GM18858 (cell line): ENCODE measurements around the gene TDRD9.

Experiments used
- ATAC-seq: cut with Tn5 transposase; IDR thresholded peaks from one replicate; pipeline ENCODE4 v1.9.1; 2021; ENCODE audit not compliant: unreplicated experiment

TDRD9 gene

DNA sequence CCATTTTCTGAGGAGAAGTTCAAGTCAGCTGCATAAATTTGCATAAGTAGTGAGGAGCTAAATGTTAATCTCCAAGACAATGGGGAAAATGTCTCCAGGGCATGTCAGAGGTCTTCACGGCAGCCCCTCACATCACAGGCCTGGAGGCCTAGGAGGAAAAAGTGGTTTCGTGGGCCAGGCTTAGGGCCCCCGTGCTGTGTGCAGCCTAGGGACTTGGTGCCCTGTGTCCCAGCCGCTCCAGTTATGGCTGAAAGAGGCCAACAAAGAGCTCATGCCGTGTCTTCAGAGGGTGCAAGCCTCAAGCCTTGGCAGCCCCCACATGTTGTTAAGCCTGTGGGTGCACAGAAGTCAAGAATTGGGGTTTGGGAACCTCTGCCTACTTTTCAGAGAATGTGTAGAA is 55.9 kb downstream of the TDRD9 start:
- ATAC-seq: no peak

DNA sequence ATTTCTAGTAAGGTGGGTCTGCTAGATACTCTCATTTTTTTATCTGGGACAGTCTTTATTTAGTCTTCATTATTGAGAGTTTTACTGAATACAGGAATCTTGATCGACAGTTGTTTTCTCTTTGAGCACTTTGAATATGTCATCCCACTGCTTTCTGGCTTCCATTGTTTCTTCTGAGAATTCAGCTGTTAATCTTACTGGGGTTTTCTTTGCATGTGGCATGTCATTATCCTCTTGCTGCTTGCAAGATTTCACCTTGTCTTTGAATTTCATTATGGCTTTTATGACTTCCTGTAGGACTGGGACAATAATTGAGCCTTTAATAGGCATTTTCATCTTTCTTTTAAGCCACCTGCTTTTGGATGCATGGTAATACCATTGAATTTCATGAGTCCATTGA is 60.8 kb downstream of the TDRD9 start:
- no peak for ATAC-seq

DNA sequence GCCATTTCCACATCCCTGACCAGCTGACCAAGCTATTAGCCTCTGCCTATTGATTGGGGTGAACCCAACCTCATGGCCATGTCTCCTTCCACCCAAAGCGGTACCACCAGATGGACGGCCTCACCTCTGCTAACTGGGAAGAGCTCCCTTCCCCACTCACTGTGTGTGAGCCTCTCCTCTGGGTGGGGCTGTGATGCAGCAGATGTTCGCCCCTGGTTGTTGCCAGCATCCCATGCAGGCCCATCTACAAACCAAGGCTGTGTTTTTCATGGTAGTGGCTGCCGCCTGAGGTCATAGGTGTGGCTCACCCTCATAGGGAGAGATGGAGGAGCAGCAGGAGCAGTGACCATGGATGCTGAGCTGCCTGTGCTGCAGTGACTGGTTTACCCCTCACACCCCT is 61.7 kb downstream of the TDRD9 start:
- ATAC-seq: no peak

DNA sequence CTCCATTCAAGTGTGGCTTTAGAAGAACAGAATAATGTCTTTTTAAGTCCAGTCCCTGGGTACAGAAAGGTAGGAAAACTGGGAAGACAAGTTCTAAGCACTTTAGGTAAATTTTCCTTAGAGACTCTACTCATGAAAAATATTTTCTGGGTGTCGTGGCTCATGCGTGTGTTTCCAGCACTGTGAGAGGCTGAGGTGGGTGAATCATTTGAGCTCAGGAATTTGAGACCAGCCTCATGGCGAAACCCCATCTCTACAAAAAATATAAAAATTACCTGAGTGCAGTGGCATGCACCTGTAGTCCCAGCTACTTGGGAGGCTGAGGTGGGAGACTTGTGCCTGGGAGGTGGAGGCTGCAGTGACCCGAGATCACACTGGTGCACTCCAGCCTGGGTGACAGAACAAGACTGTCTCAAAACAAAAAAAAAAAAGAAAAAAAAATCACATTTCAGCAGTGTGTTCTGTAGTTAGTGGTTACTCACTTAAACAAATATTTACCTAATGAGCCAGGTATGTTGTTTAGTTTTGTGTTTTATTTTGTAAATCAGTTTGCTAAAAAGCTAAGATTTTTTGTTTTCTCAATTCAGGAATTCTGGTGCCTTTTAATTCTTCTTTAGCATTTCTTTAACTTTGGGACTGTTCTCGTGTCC is 66.4 kb downstream of the TDRD9 start:
- no peak for ATAC-seq

DNA sequence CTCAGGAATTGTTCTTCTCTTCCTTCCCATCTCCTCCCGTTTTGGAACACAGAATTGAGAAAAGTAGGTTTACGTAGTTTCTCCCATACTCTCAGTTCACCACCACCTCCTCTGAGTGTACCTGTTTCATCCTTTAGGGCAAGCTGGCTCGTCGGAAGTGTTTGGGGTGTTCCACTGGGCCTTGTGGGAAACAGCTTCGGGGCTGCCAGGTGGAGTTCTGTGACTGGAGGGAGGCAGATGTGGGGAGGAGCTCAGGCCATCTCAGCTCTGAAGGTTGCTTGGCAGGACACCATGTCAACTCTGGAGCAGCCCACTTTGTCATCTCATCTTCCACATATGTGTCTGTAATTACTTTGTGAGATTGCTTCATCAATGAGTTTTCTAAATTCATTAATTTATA is 67.6 kb downstream of the TDRD9 start:
- no peak for ATAC-seq

DNA sequence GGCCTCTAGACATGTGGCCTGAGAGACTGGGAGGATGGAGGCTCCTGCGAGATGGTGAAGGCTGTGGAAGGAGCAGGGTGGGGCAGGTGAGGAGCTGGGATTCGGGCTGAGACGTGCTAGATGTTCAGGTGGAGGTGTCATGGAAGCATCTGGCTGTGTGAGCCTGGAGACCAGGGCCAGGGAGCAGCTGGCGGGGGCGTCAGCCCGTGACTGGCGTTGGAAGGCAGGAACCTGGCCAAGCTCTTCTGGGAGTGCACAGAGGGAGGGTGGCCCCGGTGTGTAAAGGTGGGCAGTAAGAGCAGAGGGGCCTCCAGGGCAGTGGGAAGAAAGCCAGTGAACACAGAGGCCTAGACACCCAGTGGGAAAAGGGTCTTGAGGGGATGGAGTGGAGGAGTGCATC is 69.1 kb downstream of the TDRD9 start:
- no peak for ATAC-seq

DNA sequence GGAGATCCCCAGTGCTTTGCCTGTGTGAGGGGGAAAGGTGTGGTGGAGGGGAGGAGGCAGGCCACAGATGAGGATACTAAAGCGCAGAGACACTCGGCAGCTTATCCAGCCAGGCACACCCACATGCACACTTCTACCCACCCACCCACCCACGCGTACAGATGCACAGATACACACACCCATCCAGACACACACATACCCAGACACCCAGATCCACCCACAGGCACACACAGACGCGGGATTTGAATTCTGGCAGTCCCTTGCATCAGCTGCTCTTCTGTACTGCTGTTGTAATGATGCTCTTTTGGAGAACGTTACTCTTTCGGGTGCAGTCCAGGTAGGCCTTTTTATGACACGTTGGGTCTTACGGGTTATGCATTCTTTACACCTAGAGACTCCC is 69.8 kb downstream of the TDRD9 start:
- no peak for ATAC-seq

DNA sequence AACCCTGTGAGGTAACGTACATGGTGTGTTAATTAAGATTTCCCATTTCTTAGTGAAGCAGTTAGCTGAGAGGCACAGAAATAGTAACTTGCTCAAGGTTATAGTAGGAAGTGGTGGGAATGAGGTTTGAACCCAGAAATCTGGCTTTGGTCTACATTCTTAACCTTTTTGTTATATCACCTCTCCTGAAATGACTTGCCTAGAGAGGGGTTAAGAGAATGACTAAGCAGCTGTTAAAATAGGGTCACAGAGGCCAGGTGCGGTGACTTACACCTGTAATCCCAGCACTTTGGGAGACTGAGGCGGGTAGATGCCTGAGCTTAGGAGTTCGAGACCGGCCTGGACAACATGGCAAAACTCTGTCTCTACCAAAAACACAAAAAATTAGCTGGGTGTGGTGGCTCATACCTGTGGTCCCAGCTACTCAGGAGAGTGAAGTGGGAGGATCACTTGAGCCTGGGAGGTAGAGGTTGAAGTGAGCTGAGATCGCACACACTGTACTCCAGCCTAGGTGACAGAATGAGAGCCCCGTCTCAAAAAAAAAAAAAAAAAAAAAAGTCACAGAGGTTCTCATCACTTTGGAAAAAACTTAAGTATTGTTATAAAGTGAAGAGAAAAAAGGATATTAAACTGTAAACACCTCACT is 71.7 kb downstream of the TDRD9 start:
- ATAC-seq: no peak

DNA sequence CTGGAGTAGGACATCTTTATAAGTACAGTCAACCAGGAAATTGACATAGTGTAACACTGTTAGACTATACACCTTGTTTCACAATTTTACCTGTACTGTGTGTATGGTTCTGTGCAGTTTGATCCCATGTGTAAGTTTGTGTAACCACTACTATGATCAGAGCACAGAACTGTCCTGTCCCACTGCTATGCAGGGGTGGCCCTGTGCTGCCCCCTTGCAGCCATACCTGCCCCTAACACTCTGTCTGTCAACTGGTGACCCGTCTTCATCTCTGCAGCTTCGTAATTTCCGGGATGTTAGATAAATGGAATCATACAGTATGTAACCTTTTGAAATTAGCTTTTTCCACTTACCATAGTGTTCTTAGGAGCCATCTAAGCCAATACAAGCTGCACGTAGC is 72.7 kb downstream of the TDRD9 start:
- ATAC-seq: no peak

DNA sequence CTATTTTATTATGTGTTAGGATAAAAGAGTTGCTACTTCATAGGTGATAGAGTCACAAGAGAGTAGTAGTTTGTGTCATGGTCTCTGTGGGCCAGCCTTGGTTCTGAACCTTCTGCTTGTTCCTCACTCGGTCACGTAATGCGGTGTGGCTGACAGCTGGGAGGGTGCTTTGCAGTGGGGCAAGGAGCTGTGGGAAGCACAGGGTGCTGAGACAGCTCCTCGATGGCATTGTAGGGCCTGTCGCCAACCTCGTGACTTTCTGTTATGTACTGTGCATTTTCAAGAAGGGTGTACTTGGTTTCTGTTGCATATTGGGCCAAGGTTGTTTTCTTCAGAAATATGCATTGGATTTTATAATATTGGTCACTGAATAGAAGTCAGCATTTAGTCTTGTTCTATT is 75.4 kb downstream of the TDRD9 start:
- ATAC-seq: no peak

DNA sequence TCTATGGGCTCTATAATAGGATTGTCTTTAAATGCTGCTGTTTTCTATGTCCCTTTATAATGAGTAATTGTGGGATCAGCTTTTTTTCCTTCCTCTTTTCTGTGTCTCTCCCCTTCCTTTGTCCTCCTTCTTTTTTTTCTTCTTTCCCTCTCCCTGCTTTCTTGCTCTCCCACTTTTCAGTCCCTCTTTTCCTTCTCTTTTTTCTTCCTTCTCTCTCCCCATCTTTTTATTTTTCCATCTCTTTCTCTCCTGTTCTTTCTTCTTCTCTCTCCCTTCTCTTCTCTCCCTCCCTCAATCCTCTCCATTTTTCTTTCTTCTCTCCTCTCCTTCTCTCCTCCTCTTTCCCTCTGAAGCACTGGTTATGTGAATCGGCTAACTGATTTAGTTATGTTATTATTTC is 76.6 kb downstream of the TDRD9 start:
- ATAC-seq: no peak

DNA sequence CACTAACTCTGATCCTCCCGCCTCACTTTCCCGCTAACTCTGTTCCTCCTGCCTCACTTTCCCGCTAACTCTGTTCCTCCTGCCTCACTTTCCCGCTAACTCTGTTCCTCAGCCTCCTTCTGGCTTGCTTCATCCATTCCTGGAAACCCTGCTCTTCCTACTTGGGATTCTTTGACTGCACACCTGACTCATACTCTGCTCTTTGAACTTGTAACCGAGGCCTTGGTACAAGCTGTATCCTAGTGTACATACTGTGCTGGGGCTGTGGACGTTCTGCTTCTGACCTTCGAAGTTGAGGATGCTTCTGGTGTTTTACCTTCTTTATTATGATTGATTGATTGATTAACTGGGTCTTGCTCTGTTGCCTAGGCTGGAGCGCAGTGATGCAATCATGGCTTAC is 77.2 kb downstream of the TDRD9 start:
- ATAC-seq: no peak

DNA sequence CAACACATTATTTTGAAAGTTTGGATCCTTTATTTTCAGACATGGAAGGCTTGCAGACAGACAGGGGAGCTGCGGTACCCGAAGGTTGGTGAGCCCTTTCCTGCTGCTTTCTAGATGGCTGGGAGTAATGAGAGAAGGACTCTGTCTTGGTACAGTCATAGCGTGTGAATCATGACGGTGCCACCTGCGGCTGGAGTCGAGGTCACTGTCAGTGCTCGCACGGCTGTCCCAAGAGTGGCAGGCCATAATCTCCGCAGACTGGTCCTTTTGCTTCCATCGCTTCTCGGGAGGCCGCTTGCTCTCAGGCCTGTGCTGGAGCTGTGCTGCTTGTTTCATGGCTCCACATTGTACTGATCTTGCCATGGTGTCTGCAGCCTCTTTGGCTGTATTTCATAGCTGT is 78.9 kb downstream of the TDRD9 start:
- no peak for ATAC-seq

DNA sequence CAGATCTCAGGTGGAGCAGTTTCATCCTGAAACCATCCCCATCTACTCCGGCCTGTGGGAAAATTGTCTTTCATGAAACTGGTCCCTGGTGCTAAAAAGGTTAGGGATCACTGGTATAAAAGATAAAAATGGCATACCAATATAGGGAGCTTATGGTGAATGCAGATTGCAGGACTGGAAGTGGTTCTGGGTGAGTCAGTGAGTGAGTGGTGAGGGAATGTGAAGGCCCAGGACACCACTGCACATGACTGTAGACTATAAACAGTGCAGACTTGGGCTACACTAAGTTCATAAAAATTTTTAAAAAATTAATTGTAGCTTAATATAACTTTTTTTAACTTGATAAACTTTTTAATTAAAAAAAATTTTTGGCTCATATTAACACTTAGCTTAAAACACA is 81.0 kb downstream of the TDRD9 start:
- ATAC-seq: no peak

DNA sequence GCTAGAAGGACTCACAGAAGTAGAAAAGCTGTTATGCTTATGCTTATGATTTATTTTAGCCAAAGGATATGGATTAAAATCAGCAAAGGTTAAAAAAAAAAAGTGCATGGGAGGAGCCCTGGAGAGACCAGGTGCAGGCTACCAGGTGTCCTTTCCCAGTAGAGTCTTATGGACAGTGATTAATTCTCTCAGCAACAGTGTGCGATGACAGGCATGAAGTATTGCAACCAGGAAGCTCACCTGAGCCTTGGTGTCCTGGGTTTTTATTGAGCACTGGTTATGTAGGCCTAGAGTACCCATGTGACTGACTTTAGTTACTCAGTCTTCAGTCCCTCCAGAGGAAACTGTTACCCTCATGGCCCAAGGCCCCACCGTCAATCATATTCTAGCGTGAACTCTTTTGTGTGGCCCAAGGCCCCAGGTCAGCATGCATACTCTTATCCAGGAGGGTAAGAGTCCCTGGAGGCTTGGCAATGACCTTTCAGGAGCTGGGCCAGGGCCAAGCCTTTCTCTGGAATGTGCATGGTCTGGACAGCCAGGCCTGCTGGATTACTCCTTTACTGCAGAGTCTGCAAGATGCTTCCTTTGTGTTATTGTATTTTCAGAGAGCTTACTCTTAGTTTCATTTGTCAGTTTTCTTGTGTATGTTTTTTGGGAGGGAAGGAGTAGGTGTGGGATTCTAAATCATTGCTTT is 83.7 kb downstream of the TDRD9 start:
- ATAC-seq: no peak

DNA sequence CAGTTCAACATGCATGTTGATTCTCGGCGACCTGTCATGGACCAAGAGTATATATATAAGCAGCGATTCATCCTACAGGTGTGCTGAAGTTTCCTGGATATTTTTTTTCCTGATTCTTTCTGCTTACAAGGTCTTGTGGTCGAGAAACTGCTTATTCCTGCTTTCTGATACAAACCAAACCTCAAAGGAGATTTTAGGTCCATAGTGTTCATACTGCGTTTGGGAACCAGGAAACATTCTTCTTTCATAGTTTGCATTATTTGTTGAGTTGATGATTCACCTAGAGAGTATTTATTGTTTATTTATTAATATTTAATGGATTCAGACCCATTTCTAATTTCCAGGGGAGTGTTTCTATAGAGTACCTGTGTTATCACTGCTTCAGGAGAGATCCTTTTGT is 86.5 kb downstream of the TDRD9 start:
- ATAC-seq: no peak

DNA sequence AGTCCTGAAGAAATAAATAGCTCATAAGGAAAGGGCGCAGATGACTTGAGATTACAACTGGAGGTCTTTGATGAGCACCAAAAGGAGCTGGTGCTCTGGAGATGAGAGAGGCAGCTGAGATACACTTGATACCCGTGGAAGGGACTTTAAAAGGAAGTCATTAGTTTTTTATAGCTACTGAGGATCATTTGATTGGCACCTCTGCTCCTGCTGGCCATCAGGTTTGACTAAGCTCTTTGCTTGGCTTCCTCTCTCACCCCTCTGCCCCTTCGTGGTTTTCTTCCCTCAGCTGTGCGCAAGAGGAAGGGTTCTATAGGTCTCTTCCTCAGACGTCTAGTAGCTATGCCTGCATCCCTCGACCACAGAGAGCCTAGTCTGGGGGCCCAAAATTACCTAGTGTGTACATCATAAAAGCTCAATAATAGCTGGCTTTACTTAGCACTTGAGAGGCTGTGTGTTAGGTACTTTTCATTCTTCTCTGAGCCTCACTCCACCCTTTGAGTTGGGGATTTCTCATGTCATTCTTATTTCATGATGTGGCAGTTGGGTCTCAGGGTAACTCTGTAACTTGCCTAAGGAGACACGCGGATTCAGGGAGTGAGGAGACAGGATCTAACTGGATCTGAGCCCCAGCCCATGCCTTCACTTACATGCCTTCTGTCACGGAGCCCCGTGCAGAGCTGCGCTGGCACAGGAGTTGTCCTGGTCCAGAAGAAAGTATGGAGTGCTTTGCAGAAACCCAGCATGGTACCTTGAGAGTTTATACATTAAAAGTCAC is 88.8 kb downstream of the TDRD9 start:
- no peak for ATAC-seq

DNA sequence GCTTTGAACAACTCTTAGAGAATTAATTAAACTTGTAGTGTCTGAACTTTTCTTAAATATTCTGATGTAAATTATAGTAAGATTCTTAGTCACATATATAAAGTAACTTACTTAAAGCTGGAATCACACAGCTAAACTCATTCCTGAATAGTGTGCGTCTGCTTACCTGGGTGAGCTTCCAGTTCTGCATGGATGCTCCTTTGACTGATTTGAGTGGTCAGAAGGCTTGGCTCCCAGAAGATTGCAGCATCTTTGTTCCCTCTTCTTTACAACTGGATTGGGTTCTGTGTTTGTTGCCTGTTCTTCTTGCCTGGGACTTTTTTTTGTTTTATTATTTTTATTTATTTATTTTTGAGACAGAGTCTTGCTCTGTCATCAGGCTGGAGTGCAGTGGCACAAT is 90.8 kb downstream of the TDRD9 start:
- ATAC-seq: no peak

DNA sequence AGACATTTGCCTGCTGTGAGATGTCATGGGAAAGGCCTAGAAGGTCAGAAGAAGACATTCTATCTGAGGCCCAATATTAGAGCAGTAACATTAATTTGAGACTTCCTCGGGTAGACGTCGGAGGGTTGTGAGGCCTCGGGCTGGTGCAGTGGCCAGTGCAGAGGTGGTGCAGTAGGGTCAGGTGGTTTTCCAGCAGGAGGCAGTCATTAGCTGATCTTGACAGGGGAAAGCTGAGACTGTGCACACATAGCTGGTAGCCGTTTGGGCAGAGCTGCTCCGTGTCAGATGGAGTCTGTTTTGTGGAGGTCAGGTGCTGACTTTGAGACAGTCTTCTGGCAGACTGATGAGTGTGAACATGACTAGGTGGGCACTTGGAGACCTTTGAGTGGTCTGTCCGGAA is 91.5 kb downstream of the TDRD9 start:
- no peak for ATAC-seq

DNA sequence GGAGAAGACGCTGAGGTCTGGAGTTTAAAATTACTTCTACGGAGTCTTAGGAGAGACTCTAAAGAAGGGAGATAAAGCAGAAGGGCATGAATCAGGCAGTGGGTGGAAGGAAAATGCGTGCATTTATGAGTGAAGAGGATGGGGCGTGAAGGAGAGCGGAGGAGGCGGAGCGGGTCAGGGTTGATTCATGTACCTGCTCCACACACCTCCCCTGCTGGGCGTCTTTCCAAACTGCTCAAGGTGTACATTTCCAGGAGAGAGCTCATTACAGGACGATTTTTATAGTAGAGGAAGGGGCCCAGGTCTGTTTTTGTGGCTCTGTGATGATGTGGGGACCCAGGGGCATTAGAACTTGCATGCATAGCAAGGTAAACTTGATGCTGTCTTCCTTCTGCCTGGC is 92.2 kb downstream of the TDRD9 start:
- no peak for ATAC-seq

DNA sequence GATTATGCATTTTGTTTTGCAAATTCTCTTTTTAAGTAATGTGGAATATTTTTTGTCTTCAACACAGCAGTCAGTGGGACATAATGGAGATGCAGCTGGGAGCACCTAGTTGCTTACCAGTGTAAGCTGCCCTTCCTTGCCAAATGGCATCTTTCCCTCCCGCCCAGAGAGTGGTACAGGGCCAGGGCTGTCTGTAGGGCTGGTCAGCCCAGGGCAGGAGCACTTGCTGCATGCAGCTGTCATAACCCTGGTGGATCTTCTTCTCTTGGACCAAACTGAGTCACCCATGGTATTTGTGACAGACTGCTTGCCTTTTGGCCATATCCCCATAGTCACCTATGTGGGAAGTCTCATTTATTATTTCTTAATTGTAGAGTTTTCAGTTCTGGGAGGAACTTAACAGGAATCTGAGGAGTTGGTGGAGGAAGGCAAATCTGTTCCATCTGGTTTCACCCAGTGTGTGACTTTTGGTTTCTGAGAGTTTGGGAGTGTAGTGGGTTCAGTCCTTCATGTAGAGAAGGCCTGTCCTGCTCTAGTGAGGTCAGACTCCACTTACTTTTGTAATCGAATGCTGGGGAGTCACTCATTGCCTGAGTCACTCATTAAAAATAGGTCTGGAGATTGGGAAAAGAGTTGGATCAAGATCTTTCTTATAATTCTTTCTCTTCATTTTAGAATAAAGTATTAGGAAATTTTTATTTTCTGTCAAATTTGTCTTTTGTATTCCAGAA is 95.2 kb downstream of the TDRD9 start:
- no peak for ATAC-seq
